ENCODE results near the gene CIB1.
A peak's percentile ranks its signal among the peaks of the same experiment; 100 is the strongest.

The CIB1 gene

DNA sequence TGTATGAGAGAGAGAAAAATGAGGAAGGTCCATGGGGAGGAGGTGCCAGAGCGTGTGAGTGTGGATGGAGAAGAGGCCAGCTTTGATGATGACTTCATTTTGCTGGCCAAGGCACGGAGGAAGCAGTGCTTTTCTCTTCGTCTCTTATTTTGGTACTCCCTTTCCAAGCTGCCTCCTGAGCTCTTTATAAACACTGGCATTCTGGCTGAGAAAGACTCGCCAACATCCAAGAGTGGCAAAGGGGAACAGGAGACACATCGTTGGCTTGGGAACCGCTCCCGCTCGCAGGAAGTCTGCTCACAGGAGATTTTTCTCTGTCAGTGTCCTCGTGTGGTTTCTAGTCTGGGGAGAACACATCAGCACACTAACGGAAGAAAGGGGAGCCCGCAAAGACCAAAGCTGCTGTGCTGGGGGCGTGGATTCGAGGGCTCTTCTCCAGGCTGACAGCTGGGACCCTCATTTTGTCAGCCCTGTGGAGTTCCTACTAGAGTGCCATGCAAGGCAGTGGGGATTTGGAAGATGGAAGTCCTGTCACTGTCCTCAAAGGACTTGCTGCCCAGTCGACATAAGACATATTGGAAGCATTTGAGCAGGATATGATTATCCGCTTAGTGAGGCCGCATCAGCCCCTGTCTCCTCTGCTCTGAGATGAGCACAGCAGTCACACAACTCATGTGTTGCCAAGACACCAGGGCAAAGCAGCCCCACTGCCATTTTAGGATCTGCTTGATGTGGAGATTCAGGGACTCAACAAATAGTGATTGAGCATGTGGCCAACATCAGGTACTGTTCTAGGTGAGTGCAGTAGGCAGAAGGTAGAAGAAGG is 40.6 kb downstream of the CIB1 start:
- TF ChIP-seq, protein P1, sequence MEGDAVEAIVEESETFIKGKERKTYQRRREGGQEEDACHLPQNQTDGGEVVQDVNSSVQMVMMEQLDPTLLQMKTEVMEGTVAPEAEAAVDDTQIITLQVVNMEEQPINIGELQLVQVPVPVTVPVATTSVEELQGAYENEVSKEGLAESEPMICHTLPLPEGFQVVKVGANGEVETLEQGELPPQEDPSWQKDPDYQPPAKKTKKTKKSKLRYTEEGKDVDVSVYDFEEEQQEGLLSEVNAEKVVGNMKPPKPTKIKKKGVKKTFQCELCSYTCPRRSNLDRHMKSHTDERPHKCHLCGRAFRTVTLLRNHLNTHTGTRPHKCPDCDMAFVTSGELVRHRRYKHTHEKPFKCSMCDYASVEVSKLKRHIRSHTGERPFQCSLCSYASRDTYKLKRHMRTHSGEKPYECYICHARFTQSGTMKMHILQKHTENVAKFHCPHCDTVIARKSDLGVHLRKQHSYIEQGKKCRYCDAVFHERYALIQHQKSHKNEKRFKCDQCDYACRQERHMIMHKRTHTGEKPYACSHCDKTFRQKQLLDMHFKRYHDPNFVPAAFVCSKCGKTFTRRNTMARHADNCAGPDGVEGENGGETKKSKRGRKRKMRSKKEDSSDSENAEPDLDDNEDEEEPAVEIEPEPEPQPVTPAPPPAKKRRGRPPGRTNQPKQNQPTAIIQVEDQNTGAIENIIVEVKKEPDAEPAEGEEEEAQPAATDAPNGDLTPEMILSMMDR (IDR thresholded peaks at IDR 0.05; ENCODE audit: low read depth, low read length): no peak
- in situ Hi-C loops (cut with HindIII; ENCODE audit: low sequenced_read_pairs): no loop called here
- no peak overlapping the region for H3K4me3 ChIP-seq (ENCODE audit: low read depth, low read length)
- DNase-seq (ENCODE audit: low read depth, low spot score): no peak

DNA sequence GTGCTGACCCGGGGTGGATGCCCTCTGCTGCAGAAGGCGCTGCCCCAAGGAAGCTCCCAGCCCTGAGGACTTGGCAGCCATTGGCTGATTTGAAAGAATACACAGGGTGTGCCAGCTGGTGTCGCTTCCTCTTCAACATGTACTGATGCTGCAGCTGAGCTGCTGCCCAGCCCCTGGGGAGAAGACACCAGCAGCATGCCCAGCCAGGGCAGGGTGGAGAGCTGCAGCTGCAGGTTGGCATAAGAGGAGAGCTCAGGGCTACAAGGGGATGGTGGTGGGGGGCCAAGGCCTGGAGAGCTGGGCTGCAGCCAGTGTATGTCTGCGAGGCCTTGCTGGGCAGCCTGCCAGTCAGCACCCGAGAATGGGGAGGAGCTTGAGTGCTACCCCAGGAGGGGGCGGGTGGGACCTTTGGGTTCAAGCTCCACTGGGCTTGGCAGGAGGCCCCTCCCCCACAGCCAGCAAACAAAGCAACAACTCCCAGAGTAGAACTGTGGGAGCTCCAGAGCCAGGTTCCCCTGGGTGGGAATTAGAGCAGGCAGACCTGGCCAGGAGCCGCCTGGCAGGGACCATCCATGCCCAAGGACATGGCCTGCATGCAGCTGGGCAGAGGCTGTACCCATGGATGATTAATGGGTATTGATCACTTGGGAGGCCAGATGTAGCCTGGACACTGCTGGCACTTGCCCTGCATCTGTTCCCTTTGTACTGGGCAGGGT is 41.8 kb downstream of the CIB1 start:
- TF ChIP-seq, protein P1 (IDR thresholded peaks at IDR 0.05; ENCODE audit: low read depth, low read length): no peak
- H3K4me3 ChIP-seq (ENCODE audit: low read depth, low read length): no peak overlapping the region
- DNase-seq (ENCODE audit: low read depth, low spot score): peak; percentile 54
- in situ Hi-C loops (cut with HindIII; ENCODE audit: low sequenced_read_pairs): no loop called here

- no peak for DNase-seq (ENCODE audit: low read depth, low spot score)
- no peak overlapping the region for H3K4me3 ChIP-seq (ENCODE audit: low read depth, low read length)
- TF ChIP-seq, protein P1 (IDR thresholded peaks at IDR 0.05; ENCODE audit: low read depth, low read length): no peak
- in situ Hi-C loops (cut with HindIII; ENCODE audit: low sequenced_read_pairs): no loop called here
These were observed 42.4 kb downstream of the CIB1 start for GRCh38 chr15:90191344-90191687.

DNA sequence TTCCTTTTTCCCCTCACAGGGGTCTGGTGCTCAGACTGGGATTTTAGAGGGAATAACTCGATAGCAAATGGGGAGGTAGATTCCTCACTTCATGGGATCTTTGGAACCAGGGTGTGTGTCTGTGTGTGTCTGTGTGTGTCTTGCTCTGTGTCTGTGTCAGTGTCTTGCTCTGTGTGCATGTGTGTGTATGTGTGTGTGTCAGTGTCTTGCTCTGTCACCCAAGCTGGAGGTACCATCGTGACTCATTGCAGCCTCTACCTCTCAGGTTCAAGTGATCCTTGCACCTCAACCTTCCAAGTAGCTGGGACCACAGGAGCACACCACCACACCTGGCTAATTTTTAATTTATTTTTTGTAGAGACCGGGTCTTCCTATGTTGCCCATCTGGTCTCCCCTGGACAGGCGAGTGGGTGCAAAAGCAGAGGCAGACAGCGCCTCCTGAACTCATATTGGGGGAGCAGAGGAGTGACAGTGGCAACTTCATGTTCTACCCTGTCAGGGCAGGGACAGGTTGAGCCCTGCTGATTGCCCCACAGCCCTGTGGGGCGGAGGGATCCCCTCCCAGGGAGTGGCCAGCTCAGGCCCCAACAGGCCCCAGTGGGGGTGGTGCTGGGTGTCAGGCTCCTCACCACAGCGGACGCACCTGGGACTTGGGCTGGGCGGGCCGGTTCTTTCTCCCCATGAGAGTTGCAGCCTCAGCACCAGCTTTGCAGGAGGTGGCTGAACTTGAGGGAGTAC is 43.0 kb downstream of the CIB1 start:
- no peak overlapping the region for H3K4me3 ChIP-seq (ENCODE audit: low read depth, low read length)
- no peak for DNase-seq (ENCODE audit: low read depth, low spot score)
- TF ChIP-seq, protein P1 (IDR thresholded peaks at IDR 0.05; ENCODE audit: low read depth, low read length): no peak
- in situ Hi-C loops (cut with HindIII; ENCODE audit: low sequenced_read_pairs): no loop called here

- DNase-seq (ENCODE audit: low read depth, low spot score): no peak
- H3K4me3 ChIP-seq (ENCODE audit: low read depth, low read length): no peak overlapping the region
- in situ Hi-C loops (cut with HindIII; ENCODE audit: low sequenced_read_pairs): no loop called here
- TF ChIP-seq, protein P1 (IDR thresholded peaks at IDR 0.05; ENCODE audit: low read depth, low read length): no peak
These were observed 43.8 kb downstream of the CIB1 start for GRCh38 chr15:90189781-90190467.

All from astrocyte of the spinal cord (primary cell).